Heart left ventricle (tissue), 16 donors: Measurements from ENCODE around the gene ITGB3BP. TPM values are rescaled to one million over a fixed set of nuclear protein-coding genes. Genes with fewer than 3 reads are reported as not detected.

ENCODE experiments used
- ATAC-seq, 4 donors: fragments of 200-7000 bp; cut with Tn5 transposase; one replicate each; pipeline ENCODE4 v1.9.1; 2020 to 2022; ENCODE audit warnings: moderate library complexity in 4 of 4, mild to moderate bottlenecking in 3 of 4, moderate number of reproducible peaks in 1 of 4
- DNase-seq, 5 donors: peaks; one replicate each; pipeline ENCODE4 v3.0.0-alpha.2; 2020
- H3K27ac ChIP-seq, 12 donors: fragments of 200-600 bp; sonication (generic) in 4 of 12; one replicate each; pipeline versions ENCODE4 v1.5.0 to v1.8.0; 2016 to 2022; ENCODE audit warnings: mild to moderate bottlenecking in 2 of 12
- H3K27me3 ChIP-seq, 9 donors: fragments of 200-600 bp; sonication (generic) in 2 of 9; one replicate each; pipeline versions ENCODE4 v1.5.1 to v1.8.0; 2016 to 2022; ENCODE audit warnings: mild to moderate bottlenecking in 3 of 9
- H3K36me3 ChIP-seq, 9 donors: fragments of 200-600 bp; sonication (generic) in 2 of 9; one replicate each; pipeline versions ENCODE4 v1.5.0 to v1.8.0; 2018 to 2022; ENCODE audit warnings: mild to moderate bottlenecking in 2 of 9
- H3K4me1 ChIP-seq, 12 donors: fragments of 200-600 bp; sonication (generic) in 4 of 12; one replicate each; pipeline versions ENCODE4 v1.5.0 to v1.8.0; 2016 to 2022; ENCODE audit warnings: mild to moderate bottlenecking in 3 of 12
- H3K4me3 ChIP-seq, 12 donors: fragments of 200-600 bp; sonication (generic) in 4 of 12; one replicate each; pipeline versions ENCODE4 v1.5.0 to v1.8.0; 2017 to 2022; ENCODE audit warnings: mild to moderate bottlenecking in 9 of 12, moderate library complexity in 4 of 12
- H3K9me3 ChIP-seq, 12 donors: fragments of 200-600 bp; sonication (generic) in 4 of 12; one replicate each; pipeline versions ENCODE4 v1.5.0 to v1.8.0; 2016 to 2022; ENCODE audit warnings: mild to moderate bottlenecking in 1 of 12
- CTCF ChIP-seq, 12 donors: fragments of 200-600 bp; sonication (generic) in 4 of 12; IDR thresholded peaks; one replicate each; pipeline versions ENCODE4 v1.5.0 to v1.8.0; 2018 to 2022; ENCODE audit warnings: antibody characterized with exemption in 12 of 12, mild to moderate bottlenecking in 5 of 12
- POLR2A ChIP-seq, 2 donors: fragments of 450-650 bp; IDR thresholded peaks; one replicate each; pipeline ENCODE4 v1.6.1; 2017; ENCODE audit warnings: antibody characterized with exemption in 2 of 2, mild to moderate bottlenecking in 2 of 2, moderate library complexity in 2 of 2
- WGBS, 4 donors: extraction: QIAGEN DNeasy Blood & Tissue Kit in 2 of 4; methylation state at CpG; one replicate each; pipeline versions ENCODE4 v1.1.5 to v1.1.7; 2013 to 2018; 5-methylcytosine and 5-hydroxymethylcytosine counted together
- intact Hi-C, 10 donors: fragments of 100-400 bp; cut with DNase I; formaldehyde crosslinking; loops; one replicate each; pipeline versions ENCODE4 v1.11.1 to v1.14.2; 2022
- polyA plus RNA-seq, 2 donors: library from polyadenylated mRNA; stranded (reverse); fragments of 200-250 nt; gene quantifications; one replicate each; pipeline ENCODE4 v1.2.3, GENCODE V29; 2013
- total RNA-seq, 9 donors: library from RNA; depleted of rRNA in 2 of 9; stranded (reverse); fragments of >200 nt in 2 of 9; fragmentation: NEBNext Ultra II Directional in 3 of 9; extraction: Animal tissue kit (Norgen Biotek cat#: 25700) in 3 of 9; gene quantifications; one replicate each; pipeline versions ENCODE4 v1.1.0 to v1.2.4, GENCODE V29; 2016 to 2023
- donor health status: ischemic (EF 13 %, LVEDD 7.1; RV severe dilation, severe dysfunction).
- donor health status: healthy with polysubstance abuse.
- donor health status: DM: no; HTN: yes; CAD: no.
- donor health status: DM: no; HTN: no; CAD: no.
- donor health status: ischemic (EF 25% LVEDD 6.9; RV normal size, moderate dysfunction).
- donor health status: ischemic (EF 25% LVEDD 5.7; RV mildly dilated, moderate dysfunction).
- donor health status: healthy.
- donor health status: DM: yes; HTN: yes; CAD: no.
- donor health status: ischemic (EF 35%, LVEDD 5.7; RV mildly dilated, moderate dysfunction).
- donor health status: nonischemic (EF 11% LVEDD 7.7; RV severe dilation, severe dysfunction).
- donor health status: DM: yes; HTN: yes; CAD: no.
- donor health status: PGD.
- donor health status: ischemic (EF 29% LVEDD 5.4; RV normal size, mild dysfunction).
- donor health status: nonischemic (EF 23%, LVEDD 6.1; RV moderate dilation, normal function).

ITGB3BP gene
- total and polyA plus RNA-seq, 11 donors: 2.0 to 17.2 (median 6.4) TPM

- DNase-seq (no peak), ATAC-seq (no peak)
- H3K36me3 ChIP-seq: peaks cover 0 to 3% (median 0%) of the 10 kb centered on the region in 9 donors
- intact Hi-C loops: no loop called here
- H3K27ac ChIP-seq: no peak overlapping the region
- WGBS, 4 donors: 96 to 99% (median 97%) methylated on average over 2 of the region's 2 CpGs
- H3K4me3 ChIP-seq: no peak overlapping the region
- no peaks in the 10 kb centered on the region for H3K9me3 ChIP-seq
- no peaks in the 10 kb centered on the region for H3K27me3 ChIP-seq
- TF ChIP-seq CTCF (IDR thresholded peaks at IDR 0.05): no peak
- TF ChIP-seq POLR2A (IDR thresholded peaks at IDR 0.05): no peak
- H3K4me1 ChIP-seq: no peaks in the 10 kb centered on the region
Observed at GRCh38 chr1:63497577-63497976, 25.4 kb downstream of the ITGB3BP start.

GRCh38 chr1:63487336-63488065 is 35.5 kb downstream of the ITGB3BP start:
- DNase-seq (no peak), ATAC-seq (peak; percentile 46 to 95 (median 73))
- Histone ChIP-seq H3K4me3 (peak overlapping the region in 8 of 12 donors; percentile 27 to 51 (median 42)), H3K4me1 (peaks cover 0 to 10% (median 0%) of the 10 kb centered on the region in 12 donors), H3K9me3 (no peaks in the 10 kb centered on the region), H3K27me3 (no peaks in the 10 kb centered on the region), H3K27ac (peak overlapping the region in 9 of 12 donors; percentile 26 to 89 (median 66)), H3K36me3 (no peaks in the 10 kb centered on the region)
- intact Hi-C loops: no loop called here
- TF ChIP-seq CTCF (IDR thresholded peaks at IDR 0.05) (no peak), POLR2A (IDR thresholded peaks at IDR 0.05) (no peak)
- WGBS, 4 donors: 73 to 81% (median 78%) methylated on average over 8 of the region's 8 CpGs

GRCh38 chr1:63486629-63487028 is 36.4 kb downstream of the ITGB3BP start:
- Histone ChIP-seq H3K4me1 (peaks cover 0 to 10% (median 0%) of the 10 kb centered on the region in 12 donors), H3K4me3 (no peak overlapping the region), H3K9me3 (no peaks in the 10 kb centered on the region), H3K36me3 (no peaks in the 10 kb centered on the region), H3K27ac (no peak overlapping the region), H3K27me3 (no peaks in the 10 kb centered on the region)
- 53 to 81% (median 63%) methylated on average over 1 of the region's 1 CpG for WGBS, 4 donors
- no peak for TF ChIP-seq CTCF (IDR thresholded peaks at IDR 0.05)
- TF ChIP-seq POLR2A (IDR thresholded peaks at IDR 0.05): no peak
- intact Hi-C loops: no loop called here
- no peak for DNase-seq
- ATAC-seq: peak; percentile 27 to 86 (median 60)

GRCh38 chr1:63480057-63480456 is 43.0 kb downstream of the ITGB3BP start:
- TF ChIP-seq CTCF (IDR thresholded peaks at IDR 0.05) (no peak), POLR2A (IDR thresholded peaks at IDR 0.05) (no peak)
- WGBS, 4 donors: 78 to 89% (median 79%) methylated on average over 1 of the region's 1 CpG
- intact Hi-C loops: no loop called here
- no peaks in the 10 kb centered on the region for H3K27me3 ChIP-seq
- no peaks in the 10 kb centered on the region for H3K4me1 ChIP-seq
- H3K36me3 ChIP-seq: peaks cover 0 to 7% (median 0%) of the 10 kb centered on the region in 9 donors
- no peak for ATAC-seq
- no peak for DNase-seq
- H3K9me3 ChIP-seq: no peaks in the 10 kb centered on the region
- H3K4me3 ChIP-seq: no peak overlapping the region
- no peak overlapping the region for H3K27ac ChIP-seq
